Measurements from ENCODE around the gene AQP3.
"Not testable (repeated sequence)": the region's sequence is repeated elsewhere in the genome, so short reads cannot be mapped to it uniquely, and the experiment has no call there.

Gene AQP3

DNA sequence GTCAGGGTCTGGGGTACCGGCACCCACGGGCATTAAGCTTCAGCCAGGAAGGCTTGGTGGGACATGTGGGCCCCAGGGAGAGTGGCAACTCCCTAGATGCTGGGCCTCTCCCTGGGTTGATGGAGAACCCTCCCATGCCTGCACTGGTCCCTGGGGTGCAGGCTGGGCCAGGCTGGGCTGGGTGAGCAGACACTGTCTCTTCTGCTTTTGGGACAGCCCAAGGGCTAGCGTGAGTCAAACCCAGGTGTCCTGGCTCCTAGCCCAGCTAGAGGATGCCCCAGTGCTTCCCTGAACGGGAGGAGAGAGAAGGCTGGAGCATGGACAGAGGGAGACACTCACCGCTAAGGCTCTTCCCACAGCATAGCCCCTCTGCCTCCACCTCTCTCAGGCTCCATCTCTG, 39.3 kb downstream of the AQP3 start:
- DNase-seq, result no peak

DNA sequence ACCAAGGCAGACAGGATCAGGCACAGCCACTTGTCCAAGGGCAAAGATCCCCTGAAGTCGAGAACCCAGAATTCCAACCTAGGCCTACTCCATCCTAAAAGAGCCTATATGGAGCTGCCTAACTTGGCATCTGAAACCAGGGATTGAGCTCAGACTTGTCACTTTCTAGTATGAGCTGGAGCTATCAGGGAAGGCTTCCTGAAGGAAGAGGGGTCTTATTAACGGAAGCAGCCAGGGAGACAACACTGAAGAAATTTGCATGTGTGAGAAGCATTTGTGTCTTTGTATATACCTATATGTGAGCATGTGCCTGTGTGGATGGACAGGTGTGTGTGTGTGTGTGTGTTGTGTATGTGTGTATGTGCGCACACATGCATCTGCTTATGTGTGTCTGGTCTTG, 40.3 kb downstream of the AQP3 start:
- no peak for DNase-seq

DNA sequence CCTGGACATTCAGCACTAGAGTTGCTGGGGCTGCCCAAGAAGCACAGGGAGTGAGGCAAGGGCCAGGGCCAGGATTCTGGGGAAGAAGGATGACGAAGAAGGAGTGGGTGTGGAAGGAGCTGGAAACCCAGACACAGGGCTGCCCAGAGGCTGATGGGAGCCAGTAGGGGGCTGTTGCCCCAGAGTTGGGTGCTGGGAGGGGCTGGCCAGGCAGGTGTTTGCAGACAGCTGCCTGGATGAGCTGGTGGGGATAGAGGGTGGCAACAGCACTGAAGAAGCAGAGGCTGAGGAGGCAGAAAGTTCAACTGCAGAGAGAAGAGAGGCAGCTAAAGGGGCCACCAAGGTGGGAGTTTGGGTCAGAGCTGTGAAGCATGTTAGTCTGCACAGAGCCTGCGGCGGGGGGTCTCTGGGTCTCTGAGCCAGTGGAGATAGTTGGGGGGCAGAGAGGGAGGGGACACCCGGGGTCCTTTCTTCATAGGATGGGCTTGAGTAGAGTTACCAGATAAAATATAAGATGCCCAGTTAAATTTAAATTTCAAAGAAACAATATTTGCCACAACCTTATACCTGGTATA, 42.5 kb downstream of the AQP3 start:
- DNase-seq, result no peak

DNA sequence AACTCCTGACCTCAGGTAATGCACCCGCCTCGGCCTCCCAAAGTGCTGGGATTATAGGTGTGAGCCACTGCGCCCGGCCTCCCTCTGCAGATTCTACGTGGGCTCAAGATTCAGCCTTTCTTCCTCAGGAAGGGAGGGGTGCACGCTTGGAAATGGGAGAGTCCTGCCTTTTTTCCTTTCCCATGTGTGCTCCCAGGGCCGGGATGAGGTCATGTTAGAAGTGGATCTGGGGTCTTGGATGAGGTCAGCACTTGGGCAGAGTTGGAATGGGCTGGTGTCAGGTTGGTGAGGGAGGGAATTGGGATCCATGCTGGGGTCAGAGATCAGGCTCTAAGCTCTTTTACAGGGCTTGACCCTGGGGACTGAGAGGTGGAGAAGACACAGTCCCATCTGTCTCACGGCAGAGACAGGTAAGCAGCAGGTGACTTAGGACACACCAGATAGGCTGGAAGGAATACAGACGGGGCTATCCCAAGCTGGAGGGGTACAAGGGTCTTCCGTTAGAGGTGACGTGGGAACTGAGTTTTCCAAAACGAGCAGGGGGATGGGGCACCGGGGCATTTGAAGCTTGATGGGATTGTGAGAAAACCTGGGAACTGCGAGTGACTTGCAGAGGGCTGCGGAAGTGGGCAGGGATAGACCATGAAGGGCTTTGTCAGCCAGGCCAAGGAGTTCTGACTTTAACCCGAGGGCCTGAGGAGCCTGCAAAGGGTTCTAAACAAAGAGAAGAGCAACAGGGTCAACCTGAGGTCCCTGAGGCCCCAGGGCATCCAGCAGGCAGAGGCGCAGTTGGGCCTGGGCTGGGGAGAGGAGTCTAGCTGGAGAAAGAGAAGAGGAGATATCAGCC, 43.2 kb downstream of the AQP3 start:
- no peak for DNase-seq

DNA sequence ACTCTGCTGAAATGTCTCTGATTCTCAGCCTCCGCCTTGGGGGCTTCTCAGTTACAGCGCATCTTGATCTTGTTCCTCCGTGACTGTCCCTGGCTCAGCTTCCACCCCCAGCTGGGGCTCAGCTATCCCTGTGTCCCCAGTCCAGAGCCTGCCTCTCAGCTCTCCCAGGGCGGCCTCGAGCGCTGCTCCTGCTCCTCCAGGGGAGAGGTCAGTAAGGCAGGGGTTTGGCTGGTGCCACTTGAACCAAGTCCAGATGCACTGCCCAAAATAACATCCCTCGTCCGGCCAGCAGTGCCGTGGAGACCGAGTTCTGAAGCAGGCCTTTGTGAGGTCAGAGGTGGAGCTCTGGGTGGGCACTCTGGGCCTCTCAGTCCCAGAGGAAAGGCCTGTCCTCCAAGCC, 45.0 kb downstream of the AQP3 start, which contains the start of gene AQP7:
Gene AQP7, minus strand, starts transcription at position 198 of the 400 bp plus-strand sequence. CDS start 1,306 bp downstream, outside the sequence.
- not testable (repeated sequence) for DNase-seq

DNA sequence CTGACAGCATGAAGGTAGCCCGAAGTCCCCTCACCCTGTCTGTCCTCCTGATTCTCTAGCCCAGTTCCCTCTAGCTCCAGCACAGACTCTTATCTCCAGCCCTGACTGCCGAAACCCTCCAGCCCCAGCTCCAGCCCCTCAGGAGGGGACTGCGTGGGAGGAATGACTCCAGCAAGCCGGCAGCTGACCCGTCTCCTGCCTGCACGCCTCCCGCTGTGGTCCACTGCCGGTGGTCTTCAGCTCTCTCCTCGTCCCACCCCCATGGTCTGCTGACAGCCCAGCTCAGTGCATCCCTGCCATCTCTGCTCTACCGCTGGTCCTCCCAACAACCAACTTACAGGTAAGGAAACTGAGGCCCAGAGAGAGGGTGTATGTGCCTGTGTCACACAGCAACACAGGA, 45.6 kb downstream of the AQP3 start:
- DNase-seq, result not testable (repeated sequence)

DNA sequence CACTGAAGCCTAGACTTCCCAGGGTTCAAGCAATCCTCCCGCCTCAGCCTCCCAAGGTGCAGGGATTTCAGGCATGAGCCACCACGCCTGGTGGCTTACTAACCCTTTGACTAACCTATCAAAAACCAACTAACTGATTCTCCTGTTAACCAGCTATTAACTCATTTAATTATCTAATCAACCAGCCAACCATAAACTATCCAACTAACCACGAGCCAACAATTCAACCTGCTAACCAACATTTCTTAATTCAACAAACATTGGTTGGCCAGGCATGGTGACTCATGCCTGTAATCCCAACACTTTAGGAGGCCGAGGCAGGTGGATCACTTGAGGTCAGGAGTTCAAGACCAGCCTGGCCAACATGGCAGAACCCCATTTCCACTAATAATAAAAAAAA, 48.3 kb downstream of the AQP3 start:
- DNase-seq, result not testable (repeated sequence)

DNA sequence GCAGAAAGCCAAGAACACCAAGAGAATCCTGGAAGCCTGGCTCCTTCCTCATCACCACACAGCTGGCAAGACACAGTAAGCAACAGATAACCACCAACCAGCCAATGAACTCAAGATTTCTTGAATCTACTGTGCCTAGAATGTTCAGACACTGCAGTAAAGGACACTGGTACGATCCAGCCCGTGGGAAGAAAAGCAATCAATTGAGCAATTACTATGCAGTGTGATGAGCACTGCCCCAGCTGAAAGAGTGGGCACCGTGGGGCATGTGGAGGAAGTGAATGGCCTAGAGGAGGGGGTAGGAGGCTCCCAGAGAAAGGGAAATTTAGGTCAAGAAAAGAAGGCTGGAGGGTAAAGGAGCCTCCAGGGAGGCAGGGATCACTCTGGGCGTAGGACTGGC, 49.6 kb downstream of the AQP3 start:
- DNase-seq, result not testable (repeated sequence)

DNA sequence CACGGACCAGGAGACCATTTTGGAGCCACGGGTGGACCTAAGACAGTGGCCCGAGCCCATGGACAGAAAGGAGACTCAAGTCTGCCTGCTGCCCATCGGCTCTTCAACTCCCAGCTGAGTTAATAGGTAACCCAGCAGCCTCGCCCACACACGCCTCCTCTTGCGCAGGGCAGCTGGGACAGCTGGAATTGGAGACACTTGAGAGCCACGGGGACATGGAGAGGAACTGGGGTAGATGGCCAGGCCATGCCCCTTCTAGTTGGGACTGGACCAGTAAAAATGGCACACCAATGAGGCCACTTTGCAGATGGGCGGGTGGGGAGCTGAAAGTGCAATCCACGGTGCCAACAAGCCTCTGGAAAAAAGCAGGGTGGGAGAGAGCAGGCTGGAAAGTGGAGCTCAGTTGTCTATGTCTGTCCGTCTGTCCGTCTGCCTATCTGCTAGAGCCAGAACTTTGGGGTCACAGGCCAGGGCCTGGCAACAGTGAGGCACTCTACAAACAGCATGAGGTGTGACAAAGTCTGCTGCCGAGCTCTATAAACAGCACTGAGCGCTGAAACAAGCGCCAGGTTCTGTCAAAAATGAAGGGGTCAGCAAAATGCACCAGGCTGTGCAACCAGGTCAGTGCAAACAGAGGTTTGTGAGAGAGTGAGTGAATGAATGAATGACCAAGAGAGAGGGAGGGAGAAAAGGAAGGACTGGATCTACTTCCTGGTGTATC, 52.1 kb downstream of the AQP3 start:
- not testable (repeated sequence) for DNase-seq

DNA sequence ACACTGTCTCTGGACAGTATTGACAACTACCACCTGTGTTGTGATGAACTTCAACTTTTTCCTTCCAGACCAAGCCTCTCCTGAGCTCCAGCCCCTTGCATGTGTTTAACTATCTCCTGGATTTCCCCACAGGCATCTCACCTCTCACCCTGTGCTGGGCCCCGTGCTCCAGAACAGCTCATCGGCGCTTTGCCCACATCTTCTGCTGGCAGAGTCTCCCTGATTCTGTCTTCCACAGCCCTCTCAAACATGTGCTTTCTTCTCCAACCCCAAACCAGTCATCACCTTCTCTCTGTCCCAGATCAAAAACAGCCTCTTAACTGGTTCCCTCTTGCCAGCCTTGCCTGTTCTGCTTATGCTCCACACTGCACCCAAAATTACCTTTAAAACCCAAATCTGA, 53.4 kb downstream of the AQP3 start:
- not testable (repeated sequence) for DNase-seq

DNA sequence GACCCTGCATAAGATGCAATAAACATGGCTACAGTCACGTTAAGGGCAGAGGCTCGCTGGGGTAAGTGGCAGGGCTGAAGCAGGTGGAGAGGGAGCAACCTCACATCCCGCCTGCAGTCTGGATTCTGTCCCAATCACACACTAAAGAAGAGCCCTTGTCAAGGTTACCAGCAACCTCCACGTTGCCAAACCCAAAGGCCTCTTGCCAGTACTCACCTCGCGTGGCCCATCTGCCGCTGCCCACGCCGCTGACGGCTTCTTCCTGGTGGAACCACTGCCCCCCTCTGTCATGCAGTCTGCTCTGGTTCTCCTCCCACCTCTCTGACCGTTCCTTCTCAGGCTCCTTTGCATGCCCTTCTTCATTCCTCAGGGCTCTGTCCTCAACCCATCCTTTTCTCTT, 53.8 kb downstream of the AQP3 start:
- peak; percentile 64 for DNase-seq

DNA sequence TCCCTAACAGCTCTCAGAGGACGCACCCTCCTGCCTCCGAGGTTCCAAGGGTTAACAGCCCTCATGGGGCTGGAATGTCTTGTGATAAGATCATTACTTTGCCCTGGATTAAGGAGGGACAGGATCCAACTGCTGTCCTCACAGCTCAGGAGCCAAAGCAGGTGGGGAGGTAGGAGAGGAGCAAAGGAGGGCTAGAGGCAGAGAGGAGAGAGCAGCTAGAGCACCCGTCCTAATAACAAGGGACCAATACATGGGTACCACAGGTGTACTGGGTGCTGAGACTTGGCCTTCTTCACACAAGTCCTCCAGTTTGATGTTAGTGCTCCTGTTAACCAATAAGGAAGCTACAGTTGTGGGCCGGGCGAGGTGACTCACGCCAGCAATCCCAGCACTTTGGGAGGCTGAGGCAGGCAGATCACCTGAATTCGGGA, 54.8 kb downstream of the AQP3 start:
- DNase-seq, result not testable (repeated sequence)
